ENCODE results near the gene LRRD1.
"Not testable (repeated sequence)": the region's sequence is repeated elsewhere in the genome, so short reads cannot be mapped to it uniquely, and the experiment has no call there.

The LRRD1 gene

GRCh38 chr7:92116949-92117348, 62.0 kb downstream of the LRRD1 start:
- Histone ChIP-seq H3K4me1 (ENCODE audit: control insufficient read depth, insufficient read depth, low read length) (no peaks in the 10 kb centered on the region), H3K27ac (ENCODE audit: low read depth, low read length) (no peak overlapping the region), H3K9ac (ENCODE audit: low read depth, low read length) (no peak overlapping the region), H3K4me3 (ENCODE audit: low read depth, low read length) (no peak overlapping the region), H3K9me3 (ENCODE audit: control insufficient read depth, insufficient read depth, low read length) (no peaks in the 10 kb centered on the region), H3K36me3 (ENCODE audit: control insufficient read depth, insufficient read depth, low read length) (peaks cover 92% of the 10 kb centered on the region), H3K27me3 (ENCODE audit: control insufficient read depth, insufficient read depth, low read length) (no peaks in the 10 kb centered on the region)

- Histone ChIP-seq H3K27me3 (ENCODE audit: control insufficient read depth, insufficient read depth, low read length) (no peaks in the 10 kb centered on the region), H3K9me3 (ENCODE audit: control insufficient read depth, insufficient read depth, low read length) (no peaks in the 10 kb centered on the region), H3K27ac (ENCODE audit: low read depth, low read length) (no peak overlapping the region), H3K4me3 (ENCODE audit: low read depth, low read length) (no peak overlapping the region), H3K36me3 (ENCODE audit: control insufficient read depth, insufficient read depth, low read length) (peaks cover 92% of the 10 kb centered on the region), H3K4me1 (ENCODE audit: control insufficient read depth, insufficient read depth, low read length) (no peaks in the 10 kb centered on the region), H3K9ac (ENCODE audit: low read depth, low read length) (no peak overlapping the region)
Observed at GRCh38 chr7:92115821-92116220, 63.1 kb downstream of the LRRD1 start.

DNA sequence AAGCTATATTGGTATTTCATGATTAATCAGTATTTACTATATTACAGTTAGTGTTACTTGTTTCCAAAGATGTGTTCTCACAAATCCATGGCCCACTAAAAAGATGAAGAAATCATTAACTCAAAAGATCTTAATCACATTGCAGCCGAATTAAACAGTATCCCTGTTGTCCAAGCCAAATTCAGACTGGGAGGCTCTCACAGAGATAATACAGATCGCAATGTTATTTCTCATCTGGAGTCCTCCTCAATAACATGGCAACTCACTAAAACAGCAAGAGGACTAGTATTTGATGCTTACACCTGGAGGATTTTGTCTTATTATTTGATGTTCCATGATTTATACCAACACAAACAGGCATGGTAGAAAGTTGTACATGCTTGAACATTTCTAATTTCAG, 68.1 kb downstream of the LRRD1 start:
- Histone ChIP-seq H3K9me3 (ENCODE audit: control insufficient read depth, insufficient read depth, low read length) (no peaks in the 10 kb centered on the region), H3K4me1 (ENCODE audit: control insufficient read depth, insufficient read depth, low read length) (no peaks in the 10 kb centered on the region), H3K36me3 (ENCODE audit: control insufficient read depth, insufficient read depth, low read length) (peaks cover 79% of the 10 kb centered on the region), H3K27me3 (ENCODE audit: control insufficient read depth, insufficient read depth, low read length) (no peaks in the 10 kb centered on the region), H3K4me3 (ENCODE audit: low read depth, low read length) (no peak overlapping the region), H3K9ac (ENCODE audit: low read depth, low read length) (no peak overlapping the region), H3K27ac (ENCODE audit: low read depth, low read length) (no peak overlapping the region)

DNA sequence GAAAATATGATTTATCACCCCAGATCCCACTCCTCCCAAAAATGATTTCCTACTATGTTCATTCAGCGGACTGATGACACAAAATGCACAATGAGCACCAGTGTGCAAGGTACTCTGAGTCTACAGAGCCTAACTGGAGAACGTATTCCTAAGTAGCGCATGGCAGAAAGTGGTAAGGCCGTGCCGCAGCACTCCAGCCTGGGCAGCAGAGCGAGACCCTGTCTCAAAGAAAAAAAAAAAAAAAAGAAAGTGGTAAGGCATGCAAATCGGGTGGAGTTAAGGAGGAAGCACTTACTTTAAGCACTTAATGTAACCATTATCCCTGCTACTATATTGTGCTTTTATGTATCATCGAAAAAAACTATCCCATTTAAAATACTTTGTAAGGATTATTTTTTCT, 70.1 kb downstream of the LRRD1 start:
- Histone ChIP-seq H3K4me3 (ENCODE audit: low read depth, low read length) (no peak overlapping the region), H3K9me3 (ENCODE audit: control insufficient read depth, insufficient read depth, low read length) (no peaks in the 10 kb centered on the region), H3K27ac (ENCODE audit: low read depth, low read length) (no peak overlapping the region), H3K36me3 (ENCODE audit: control insufficient read depth, insufficient read depth, low read length) (peaks cover 67% of the 10 kb centered on the region), H3K27me3 (ENCODE audit: control insufficient read depth, insufficient read depth, low read length) (no peaks in the 10 kb centered on the region), H3K4me1 (ENCODE audit: control insufficient read depth, insufficient read depth, low read length) (no peaks in the 10 kb centered on the region), H3K9ac (ENCODE audit: low read depth, low read length) (no peak overlapping the region)

DNA sequence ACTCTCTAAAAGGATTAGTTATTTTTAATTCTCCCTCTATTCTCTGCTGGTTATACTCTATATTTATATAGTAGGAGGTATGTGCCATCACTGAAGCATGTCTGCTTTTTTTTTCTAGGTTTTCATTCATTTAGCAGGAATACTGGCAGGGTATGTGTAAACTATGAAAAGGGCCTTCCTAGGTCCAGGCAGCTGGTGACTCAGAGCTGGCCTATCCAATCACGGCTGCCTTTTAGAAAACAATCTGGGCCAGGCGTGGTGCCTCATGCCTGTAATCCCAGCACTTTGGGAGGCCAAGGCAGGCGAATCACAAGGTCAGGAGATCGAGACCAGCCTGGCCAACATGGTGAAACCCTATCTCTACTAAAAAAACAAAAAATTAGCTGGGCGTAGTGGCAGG, 76.1 kb downstream of the LRRD1 start:
- H3K36me3 ChIP-seq (ENCODE audit: control insufficient read depth, insufficient read depth, low read length), result peaks cover 58% of the 10 kb centered on the region
- not testable (repeated sequence) for H3K4me1 ChIP-seq (ENCODE audit: control insufficient read depth, insufficient read depth, low read length); H3K4me3 ChIP-seq (ENCODE audit: low read depth, low read length); H3K9ac ChIP-seq (ENCODE audit: low read depth, low read length); H3K9me3 ChIP-seq (ENCODE audit: control insufficient read depth, insufficient read depth, low read length); H3K27me3 ChIP-seq (ENCODE audit: control insufficient read depth, insufficient read depth, low read length); H3K27ac ChIP-seq (ENCODE audit: low read depth, low read length)

GRCh38 chr7:92100534-92100933, 78.4 kb downstream of the LRRD1 start:
- Histone ChIP-seq H3K27ac (ENCODE audit: low read depth, low read length) (no peak overlapping the region), H3K36me3 (ENCODE audit: control insufficient read depth, insufficient read depth, low read length) (peaks cover 73% of the 10 kb centered on the region), H3K4me1 (ENCODE audit: control insufficient read depth, insufficient read depth, low read length) (no peaks in the 10 kb centered on the region), H3K9me3 (ENCODE audit: control insufficient read depth, insufficient read depth, low read length) (no peaks in the 10 kb centered on the region), H3K9ac (ENCODE audit: low read depth, low read length) (no peak overlapping the region), H3K4me3 (ENCODE audit: low read depth, low read length) (no peak overlapping the region), H3K27me3 (ENCODE audit: control insufficient read depth, insufficient read depth, low read length) (no peaks in the 10 kb centered on the region)

DNA sequence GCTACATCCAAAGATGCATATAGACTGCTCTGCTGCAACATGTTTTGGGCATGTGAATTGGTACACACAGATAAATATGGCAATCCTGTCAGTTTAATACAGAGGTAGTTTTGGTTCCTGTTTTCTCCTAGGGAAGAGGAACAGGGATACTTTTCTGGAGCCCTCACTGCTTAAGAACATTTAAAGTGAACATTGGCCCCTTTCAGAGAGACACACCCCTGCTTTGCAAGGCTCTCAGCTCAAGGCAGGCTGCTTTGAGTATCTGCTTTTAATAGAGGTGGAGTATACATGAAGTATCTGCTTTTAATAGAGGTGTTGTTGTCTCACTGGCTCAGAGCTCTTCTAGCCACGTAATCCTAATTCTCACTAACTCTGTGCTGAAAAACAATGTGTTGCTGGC, 83.6 kb downstream of the LRRD1 start:
- Histone ChIP-seq H3K4me3 (ENCODE audit: low read depth, low read length) (no peak overlapping the region), H3K27me3 (ENCODE audit: control insufficient read depth, insufficient read depth, low read length) (no peaks in the 10 kb centered on the region), H3K9ac (ENCODE audit: low read depth, low read length) (no peak overlapping the region), H3K36me3 (ENCODE audit: control insufficient read depth, insufficient read depth, low read length) (peaks cover 64% of the 10 kb centered on the region), H3K4me1 (ENCODE audit: control insufficient read depth, insufficient read depth, low read length) (no peaks in the 10 kb centered on the region), H3K27ac (ENCODE audit: low read depth, low read length) (no peak overlapping the region), H3K9me3 (ENCODE audit: control insufficient read depth, insufficient read depth, low read length) (no peaks in the 10 kb centered on the region)
